Measurements from ENCODE around the gene ITPKB. TPM values are rescaled to one million over a fixed set of nuclear protein-coding genes. Genes with fewer than 3 reads are reported as not detected.
"Not testable (repeated sequence)": the region's sequence is repeated elsewhere in the genome, so short reads cannot be mapped to it uniquely, and the experiment has no call there.

Gene ITPKB
- total RNA-seq, 1 donor from 2014 or later: 31.2 TPM

GRCh38 chr1:226732856-226733291 is 6.2 kb downstream of the ITPKB start:
- peak overlapping the region; percentile 84 for H3K4me3 Mint-ChIP-seq
- H3K27me3 Mint-ChIP-seq: no peaks in the 10 kb centered on the region
- intact Hi-C loops (cut with micrococcal nuclease): loop anchor here (10.0 kb wide), 2 partner anchors 188 to 328 kb away; partner anchors contain the start of genes PARP1 and STUM
- H3K9me3 Mint-ChIP-seq: no peaks in the 10 kb centered on the region
- peak; percentile 76 for DNase-seq
- H3K27ac Mint-ChIP-seq: peak overlapping the region; percentile 81
- H3K36me3 Mint-ChIP-seq (ENCODE audit: low read depth): peaks cover 64% of the 10 kb centered on the region
- H3K4me1 Mint-ChIP-seq: peaks cover 70% of the 10 kb centered on the region

DNA sequence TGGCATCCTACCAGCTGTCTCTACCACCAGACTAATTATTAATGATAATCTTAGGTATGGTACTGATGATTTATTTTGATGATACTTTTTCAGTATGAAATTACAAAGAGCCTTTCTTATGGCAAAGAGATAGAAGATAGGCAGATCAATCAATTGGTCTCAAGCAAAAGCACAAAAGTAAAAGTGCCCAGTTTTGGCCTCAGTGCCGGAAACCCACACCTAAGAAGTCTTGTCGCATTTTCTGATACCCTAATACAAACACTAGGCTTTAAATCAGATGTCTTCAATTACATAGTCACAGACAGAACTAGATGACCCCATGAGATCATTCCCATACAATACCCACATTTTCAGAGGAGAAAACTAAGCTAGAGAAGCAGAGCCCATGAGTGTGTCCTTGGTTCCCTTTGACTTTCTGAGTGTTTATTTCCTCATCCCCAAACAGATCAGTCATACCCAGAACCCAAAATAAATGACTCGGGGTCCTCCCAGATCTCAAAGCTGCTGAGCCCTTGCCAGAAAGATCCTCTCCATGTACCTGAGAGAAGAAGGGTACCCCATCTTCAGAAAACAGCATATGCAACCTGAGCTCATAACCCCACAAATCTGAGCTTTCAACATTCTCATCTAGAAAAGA is 7.7 kb downstream of the ITPKB start:
- DNase-seq: peak; percentile 66
- Mint-ChIP-seq H3K4me3 (peak overlapping the region; percentile 84), H3K36me3 (ENCODE audit: low read depth) (peaks cover 72% of the 10 kb centered on the region), H3K4me1 (peaks cover 83% of the 10 kb centered on the region), H3K9me3 (no peaks in the 10 kb centered on the region), H3K27ac (peak overlapping the region; percentile 90), H3K27me3 (no peaks in the 10 kb centered on the region)
- intact Hi-C loops (cut with micrococcal nuclease): loop anchor here (2.0 to 10.0 kb wide), 3 partner anchors 69 to 327 kb away; partner anchors contain the start of genes PARP1 and STUM

- Mint-ChIP-seq H3K4me3 (peak overlapping the region; percentile 84), H3K36me3 (ENCODE audit: low read depth) (peaks cover 73% of the 10 kb centered on the region), H3K9me3 (no peaks in the 10 kb centered on the region), H3K4me1 (peaks cover 86% of the 10 kb centered on the region), H3K27ac (peak overlapping the region; percentile 90), H3K27me3 (no peaks in the 10 kb centered on the region)
- intact Hi-C loops (cut with micrococcal nuclease): loop anchor here (2.0 to 10.0 kb wide), 3 partner anchors 68 to 326 kb away; partner anchors contain the start of genes PARP1 and STUM
- DNase-seq: no peak
These were observed 8.2 kb downstream of the ITPKB start for GRCh38 chr1:226730836-226731235.

DNA sequence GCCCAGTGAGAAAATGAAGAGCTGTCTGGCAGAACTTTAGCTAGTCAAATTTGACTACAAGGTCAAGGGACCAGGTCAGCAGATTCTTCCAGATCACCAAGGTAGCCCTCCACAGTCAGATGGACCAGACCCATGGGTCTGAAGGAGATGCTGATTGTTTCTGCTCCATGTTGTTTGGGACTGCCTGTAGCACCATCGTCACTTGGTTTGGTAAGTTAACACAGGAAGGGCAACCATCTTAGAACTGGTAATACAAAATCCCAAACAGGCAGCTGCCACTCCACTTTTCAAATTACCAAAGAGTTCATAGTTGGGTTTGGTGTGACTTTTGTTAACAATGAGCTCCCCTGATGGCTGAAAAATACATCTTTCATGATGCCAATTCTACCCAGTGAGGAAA is 9.0 kb downstream of the ITPKB start:
- no peak for DNase-seq
- peak overlapping the region; percentile 84 for H3K4me3 Mint-ChIP-seq
- H3K4me1 Mint-ChIP-seq: peaks cover 88% of the 10 kb centered on the region
- peaks cover 73% of the 10 kb centered on the region for H3K36me3 Mint-ChIP-seq (ENCODE audit: low read depth)
- H3K27me3 Mint-ChIP-seq: no peaks in the 10 kb centered on the region
- intact Hi-C loops (cut with micrococcal nuclease): loop anchor here (2.0 to 10.0 kb wide), 3 partner anchors 67 to 325 kb away; partner anchors contain the start of genes PARP1 and STUM
- no peaks in the 10 kb centered on the region for H3K9me3 Mint-ChIP-seq
- H3K27ac Mint-ChIP-seq: peak overlapping the region; percentile 90

DNA sequence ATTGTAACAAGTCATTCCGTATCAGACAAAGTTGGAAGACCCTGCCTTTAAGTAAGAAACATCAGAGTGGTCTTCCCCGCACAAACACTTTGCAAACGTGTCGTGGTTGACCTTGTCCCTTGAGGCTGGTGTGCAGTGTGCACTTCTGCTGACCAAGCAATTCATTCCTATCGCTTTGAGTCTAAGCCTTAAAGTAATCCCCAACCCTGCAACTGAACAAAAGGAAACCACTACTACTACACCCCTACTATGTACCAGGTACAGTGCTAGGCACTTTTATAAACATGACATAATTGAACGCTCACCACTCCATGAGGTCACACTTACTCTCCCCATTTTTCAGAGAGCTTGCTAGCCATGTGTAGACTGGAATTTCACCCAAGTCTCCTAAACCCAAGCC is 10.6 kb downstream of the ITPKB start:
- DNase-seq: peak; percentile 66
- Mint-ChIP-seq H3K36me3 (ENCODE audit: low read depth) (peaks cover 69% of the 10 kb centered on the region), H3K27ac (peak overlapping the region; percentile 90), H3K9me3 (no peaks in the 10 kb centered on the region), H3K4me3 (peak overlapping the region; percentile 84), H3K27me3 (no peaks in the 10 kb centered on the region), H3K4me1 (peaks cover 86% of the 10 kb centered on the region)
- intact Hi-C loops (cut with micrococcal nuclease): no loop called here

DNA sequence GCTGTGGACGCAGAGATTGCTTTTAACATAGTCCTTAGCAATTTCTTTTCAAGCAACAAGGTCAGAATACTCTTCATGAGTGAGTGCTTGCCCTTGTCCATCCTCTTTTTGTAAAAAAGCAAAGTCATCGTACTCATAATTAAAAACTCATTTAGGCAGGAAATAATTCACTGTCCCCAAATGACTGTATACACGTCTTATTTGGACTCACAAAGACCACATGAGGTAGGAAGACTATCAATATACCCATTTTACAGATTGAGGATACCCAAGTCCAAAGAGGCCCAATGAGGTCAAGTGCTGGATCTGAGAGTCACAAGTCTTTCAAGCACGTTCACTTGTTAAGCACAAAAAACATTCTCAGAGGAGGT is 13.2 kb downstream of the ITPKB start:
- peaks cover 69% of the 10 kb centered on the region for H3K36me3 Mint-ChIP-seq (ENCODE audit: low read depth)
- DNase-seq: no peak
- peak overlapping the region; percentile 78 for H3K4me3 Mint-ChIP-seq
- no peaks in the 10 kb centered on the region for H3K27me3 Mint-ChIP-seq
- intact Hi-C loops (cut with micrococcal nuclease): loop anchor here (1.0 kb wide), 2 partner anchors 14 to 23 kb away; no protein-coding TSS in a partner anchor
- H3K27ac Mint-ChIP-seq: peak overlapping the region; percentile 90
- peaks cover 80% of the 10 kb centered on the region for H3K4me1 Mint-ChIP-seq
- H3K9me3 Mint-ChIP-seq: no peaks in the 10 kb centered on the region

- H3K27ac Mint-ChIP-seq: peak overlapping the region; percentile 90
- H3K4me3 Mint-ChIP-seq: peak overlapping the region; percentile 78
- no peaks in the 10 kb centered on the region for H3K27me3 Mint-ChIP-seq
- peaks cover 70% of the 10 kb centered on the region for H3K4me1 Mint-ChIP-seq
- peak; percentile 67 for DNase-seq
- H3K9me3 Mint-ChIP-seq: no peaks in the 10 kb centered on the region
- intact Hi-C loops (cut with micrococcal nuclease): no loop called here
- peaks cover 63% of the 10 kb centered on the region for H3K36me3 Mint-ChIP-seq (ENCODE audit: low read depth)
These were observed 15.2 kb downstream of the ITPKB start for GRCh38 chr1:226723657-226724532.

DNA sequence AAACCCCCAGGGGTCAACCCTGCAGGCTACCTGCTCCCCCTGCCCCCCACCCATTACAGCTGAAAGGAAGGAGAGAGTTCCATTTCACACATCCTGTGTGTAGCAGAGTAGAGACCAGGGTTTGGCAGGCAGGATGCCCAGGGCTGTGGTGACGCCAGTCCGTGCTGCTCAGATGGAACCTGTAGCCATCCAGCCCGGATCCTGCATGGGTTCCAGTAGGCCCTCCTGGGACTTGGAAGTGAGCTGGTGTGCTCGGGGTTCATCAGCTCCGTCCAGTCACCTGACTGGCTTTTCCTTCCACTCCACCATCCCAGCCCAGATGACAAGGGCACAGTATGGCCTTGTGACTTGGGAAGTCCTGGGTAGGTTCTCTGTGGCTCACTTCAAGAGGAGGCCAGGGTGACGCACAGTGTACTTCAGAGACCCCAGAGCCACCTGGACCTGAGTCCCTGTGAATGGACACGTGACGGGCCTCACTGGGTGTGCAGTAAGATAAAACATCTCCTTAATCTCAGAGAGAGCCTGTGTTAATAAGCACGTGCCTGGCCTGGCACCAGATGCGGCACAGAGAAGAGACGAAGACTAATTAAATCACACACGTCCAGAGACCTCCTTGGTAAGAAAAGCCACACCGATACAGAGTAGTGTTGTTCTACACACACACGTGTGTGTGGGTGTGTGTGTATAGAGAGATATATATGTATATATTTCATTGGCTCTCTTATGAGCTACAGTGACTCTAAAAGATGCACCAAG is 16.0 kb downstream of the ITPKB start:
- Mint-ChIP-seq H3K27me3 (no peaks in the 10 kb centered on the region), H3K27ac (peak overlapping the region; percentile 86), H3K36me3 (ENCODE audit: low read depth) (peaks cover 62% of the 10 kb centered on the region)

GRCh38 chr1:226722240-226722900 is 16.7 kb downstream of the ITPKB start:
- Mint-ChIP-seq H3K4me1 (peaks cover 63% of the 10 kb centered on the region), H3K27me3 (no peaks in the 10 kb centered on the region), H3K36me3 (ENCODE audit: low read depth) (peaks cover 60% of the 10 kb centered on the region), H3K27ac (peak overlapping the region; percentile 86), H3K9me3 (no peaks in the 10 kb centered on the region), H3K4me3 (peak overlapping the region; percentile 35)
- DNase-seq: peak; percentile 62
- intact Hi-C loops (cut with micrococcal nuclease): no loop called here

More for the DNA sequence above, 16.0 kb downstream of the ITPKB start:
- Mint-ChIP-seq H3K9me3 (no peaks in the 10 kb centered on the region), H3K4me3 (peak overlapping the region; percentile 35), H3K4me1 (peaks cover 65% of the 10 kb centered on the region)
- DNase-seq: peak; percentile 70
- intact Hi-C loops (cut with micrococcal nuclease): no loop called here

DNA sequence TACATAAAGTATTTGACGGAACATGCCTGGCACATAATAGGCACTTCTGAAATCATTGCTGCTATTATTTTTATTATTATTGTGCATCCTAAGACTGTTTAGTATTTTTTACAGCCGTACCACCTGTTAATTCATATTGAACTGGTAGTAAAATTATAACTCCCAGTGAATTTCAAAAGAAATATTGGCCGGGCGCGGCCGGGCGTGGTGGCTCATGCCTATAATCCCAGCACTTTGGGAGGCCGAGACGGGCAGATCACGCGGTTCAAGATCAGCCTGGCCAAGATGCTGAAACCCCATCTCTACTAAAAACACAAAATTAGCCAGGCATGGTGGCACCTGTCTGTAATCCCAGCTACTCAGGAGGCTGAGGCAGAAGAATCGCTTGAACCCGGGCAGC is 18.5 kb downstream of the ITPKB start:
- Mint-ChIP-seq H3K4me1 (peaks cover 58% of the 10 kb centered on the region), H3K36me3 (ENCODE audit: low read depth) (peaks cover 55% of the 10 kb centered on the region)
- H3K4me3 Mint-ChIP-seq; H3K27me3 Mint-ChIP-seq; H3K9me3 Mint-ChIP-seq; H3K27ac Mint-ChIP-seq; intact Hi-C loops (cut with micrococcal nuclease); DNase-seq: not testable (repeated sequence)

DNA sequence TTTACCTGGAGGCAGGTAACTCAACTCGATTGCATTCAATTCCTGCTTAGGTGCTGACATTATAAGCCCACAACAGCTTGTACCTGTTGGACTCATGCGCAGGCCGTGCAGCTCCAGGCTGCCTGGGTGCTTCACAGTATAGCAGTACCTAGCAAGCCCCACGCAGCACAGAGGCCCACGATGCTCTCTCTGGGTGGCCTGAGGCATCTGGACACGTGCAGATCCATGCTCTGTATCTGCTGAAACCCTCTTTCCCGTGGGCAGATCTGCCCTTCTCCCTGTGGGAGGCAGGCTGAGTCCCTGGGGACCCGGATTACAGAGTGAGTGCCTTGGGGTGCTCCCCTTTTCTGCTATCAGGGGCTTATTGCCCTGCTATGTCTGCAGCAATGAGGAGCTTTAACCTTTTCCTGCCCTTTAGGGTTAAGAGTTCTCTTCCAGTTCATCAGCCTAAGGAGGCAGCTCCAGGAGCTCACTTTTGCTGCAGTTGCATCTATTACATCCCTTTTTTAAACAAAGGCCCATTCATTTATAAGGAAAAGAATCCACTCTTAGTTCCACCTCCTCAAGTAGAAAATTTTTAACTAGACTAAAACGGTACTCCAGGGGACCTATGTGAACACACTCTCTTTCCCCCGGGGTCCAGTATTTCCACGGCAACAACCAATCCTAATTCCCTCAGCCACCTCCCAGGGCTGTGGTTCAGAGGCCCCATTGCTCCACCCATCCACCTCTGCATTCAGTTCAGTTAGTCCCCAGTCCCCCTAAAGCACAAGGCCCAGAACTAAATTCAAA is 19.3 kb downstream of the ITPKB start:
- Mint-ChIP-seq H3K9me3 (no peaks in the 10 kb centered on the region), H3K36me3 (ENCODE audit: low read depth) (peaks cover 53% of the 10 kb centered on the region), H3K4me1 (peaks cover 54% of the 10 kb centered on the region), H3K27me3 (no peaks in the 10 kb centered on the region), H3K27ac (peak overlapping the region; percentile 57), H3K4me3 (no peak overlapping the region)
- no peak for DNase-seq
- intact Hi-C loops (cut with micrococcal nuclease): no loop called here

- Mint-ChIP-seq H3K9me3 (peaks cover 5% of the 10 kb centered on the region), H3K4me1 (peaks cover 50% of the 10 kb centered on the region), H3K36me3 (ENCODE audit: low read depth) (peaks cover 59% of the 10 kb centered on the region), H3K27me3 (no peaks in the 10 kb centered on the region), H3K4me3 (peak overlapping the region; percentile 58), H3K27ac (peak overlapping the region; percentile 9)
- no peak for DNase-seq
- intact Hi-C loops (cut with micrococcal nuclease): no loop called here
These were observed 21.7 kb downstream of the ITPKB start for GRCh38 chr1:226717256-226717909.

Measured in activated CD4-positive, alpha-beta T cell treated with anti-CD3 and anti-CD28 coated beads, Interleukin-2, amount 10 ng/mL, durations not matched to agents 24 days and 14 days (primary cell).